OCI-LY7 (cell line): ENCODE results near the gene EGFLAM.

ENCODE experiments used
- EZH2phosphoT487 ChIP-seq: fragments of 200-600 bp; sonication (generic); IDR thresholded peaks from 2 replicates; pipeline ENCODE4 v1.6.1; 2018; ENCODE audit warnings: low read depth, borderline replicate concordance, mild to moderate bottlenecking, mixed run types, antibody characterized with exemption, low read length, moderate library complexity, mixed read lengths
- TF ChIP-seq, protein P1 (sequence below): fragments of 200-600 bp; sonication (generic); conservative IDR thresholded peaks from 2 replicates; pipeline ENCODE4 v1.5.1; 2014; ENCODE audit warnings: mild to moderate bottlenecking, antibody characterized with exemption, low read length, moderate library complexity, mixed read lengths

DNA sequence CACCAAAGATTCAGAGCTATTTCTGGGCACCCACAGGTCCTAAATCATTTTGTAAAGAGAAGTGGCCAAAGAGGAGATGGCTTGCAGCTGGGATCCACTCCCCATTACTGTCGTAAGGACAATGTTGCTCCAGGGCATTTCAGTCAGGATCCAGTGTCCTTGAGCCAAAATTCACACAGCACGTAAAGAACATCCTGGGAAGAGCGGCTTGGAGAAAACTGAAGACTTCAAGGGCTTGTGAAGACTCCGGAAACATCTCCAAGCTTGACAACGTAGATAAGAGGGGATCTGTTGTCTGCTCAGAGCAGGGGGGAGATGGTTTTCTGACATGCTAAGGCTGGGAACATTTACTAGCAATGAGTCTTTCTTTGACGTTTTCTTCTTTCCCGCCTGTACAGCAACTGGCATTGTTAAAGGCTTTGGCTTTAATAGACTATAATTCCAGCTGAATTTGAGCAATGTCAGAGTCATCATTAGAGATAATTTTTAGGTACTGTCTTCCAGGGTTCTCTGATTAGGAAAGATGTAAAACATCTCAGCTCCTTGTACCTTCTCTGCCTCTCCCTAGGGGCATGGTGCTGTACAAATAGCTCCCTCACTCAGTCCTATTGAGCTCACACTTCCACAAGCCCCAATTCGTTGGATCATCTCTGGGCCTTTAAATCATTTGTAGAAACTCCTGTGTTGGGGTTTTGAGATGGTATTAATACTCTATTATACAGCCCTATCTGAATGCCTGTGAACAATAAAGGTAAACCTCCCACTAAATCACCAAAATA lies 39.7 kb downstream of the EGFLAM start:
- TF ChIP-seq, protein P1, sequence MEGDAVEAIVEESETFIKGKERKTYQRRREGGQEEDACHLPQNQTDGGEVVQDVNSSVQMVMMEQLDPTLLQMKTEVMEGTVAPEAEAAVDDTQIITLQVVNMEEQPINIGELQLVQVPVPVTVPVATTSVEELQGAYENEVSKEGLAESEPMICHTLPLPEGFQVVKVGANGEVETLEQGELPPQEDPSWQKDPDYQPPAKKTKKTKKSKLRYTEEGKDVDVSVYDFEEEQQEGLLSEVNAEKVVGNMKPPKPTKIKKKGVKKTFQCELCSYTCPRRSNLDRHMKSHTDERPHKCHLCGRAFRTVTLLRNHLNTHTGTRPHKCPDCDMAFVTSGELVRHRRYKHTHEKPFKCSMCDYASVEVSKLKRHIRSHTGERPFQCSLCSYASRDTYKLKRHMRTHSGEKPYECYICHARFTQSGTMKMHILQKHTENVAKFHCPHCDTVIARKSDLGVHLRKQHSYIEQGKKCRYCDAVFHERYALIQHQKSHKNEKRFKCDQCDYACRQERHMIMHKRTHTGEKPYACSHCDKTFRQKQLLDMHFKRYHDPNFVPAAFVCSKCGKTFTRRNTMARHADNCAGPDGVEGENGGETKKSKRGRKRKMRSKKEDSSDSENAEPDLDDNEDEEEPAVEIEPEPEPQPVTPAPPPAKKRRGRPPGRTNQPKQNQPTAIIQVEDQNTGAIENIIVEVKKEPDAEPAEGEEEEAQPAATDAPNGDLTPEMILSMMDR, result no peak
- no peak for TF ChIP-seq EZH2phosphoT487
